ENCODE results near the gene PRKCD.
A peak's percentile ranks its signal among the peaks of the same experiment; 100 is the strongest.

Gene PRKCD

DNA sequence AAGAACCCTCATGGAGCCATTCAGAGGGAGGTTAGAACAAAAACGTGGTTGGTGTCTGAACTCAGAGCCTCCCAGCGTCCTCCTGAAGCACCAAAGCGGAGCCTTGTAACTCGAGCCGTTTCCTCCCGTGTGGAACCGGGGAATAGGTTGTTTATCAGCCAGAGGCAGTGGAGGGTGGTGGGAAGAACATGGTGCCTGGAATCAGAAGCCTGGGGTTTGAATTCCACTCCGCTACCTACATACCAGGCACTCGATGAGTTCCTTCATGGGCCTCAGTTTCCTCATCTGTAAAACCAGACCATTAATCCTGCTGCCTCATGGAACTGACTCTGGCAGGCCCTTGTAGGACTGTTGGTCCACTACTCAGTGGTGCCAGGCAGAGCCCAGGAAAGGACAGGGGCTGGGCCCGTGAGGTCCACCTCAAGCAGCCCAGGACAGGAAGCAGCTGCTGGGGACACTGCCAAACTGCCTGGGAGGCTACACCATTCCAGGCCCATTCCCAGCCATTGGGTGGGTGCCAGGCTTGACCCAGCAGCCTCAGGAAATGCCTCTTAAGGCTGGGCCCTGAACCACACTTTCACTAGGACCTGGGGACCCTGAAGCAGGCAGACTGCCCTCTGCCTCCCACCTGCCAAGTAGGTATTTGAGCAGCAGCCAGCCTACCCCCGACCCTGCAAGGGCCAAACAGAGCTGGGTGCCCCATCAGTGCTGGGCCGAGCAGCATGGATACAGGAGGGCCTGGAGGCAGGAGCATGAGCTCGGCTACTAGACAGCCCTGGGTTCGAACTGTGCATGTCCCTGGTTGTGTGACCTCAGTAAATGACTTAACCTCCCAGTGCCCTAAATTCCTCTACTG, 33.4 kb downstream of the PRKCD start:
- no peak for DNase-seq (ENCODE audit: low read depth)
- TF ChIP-seq, protein P1, sequence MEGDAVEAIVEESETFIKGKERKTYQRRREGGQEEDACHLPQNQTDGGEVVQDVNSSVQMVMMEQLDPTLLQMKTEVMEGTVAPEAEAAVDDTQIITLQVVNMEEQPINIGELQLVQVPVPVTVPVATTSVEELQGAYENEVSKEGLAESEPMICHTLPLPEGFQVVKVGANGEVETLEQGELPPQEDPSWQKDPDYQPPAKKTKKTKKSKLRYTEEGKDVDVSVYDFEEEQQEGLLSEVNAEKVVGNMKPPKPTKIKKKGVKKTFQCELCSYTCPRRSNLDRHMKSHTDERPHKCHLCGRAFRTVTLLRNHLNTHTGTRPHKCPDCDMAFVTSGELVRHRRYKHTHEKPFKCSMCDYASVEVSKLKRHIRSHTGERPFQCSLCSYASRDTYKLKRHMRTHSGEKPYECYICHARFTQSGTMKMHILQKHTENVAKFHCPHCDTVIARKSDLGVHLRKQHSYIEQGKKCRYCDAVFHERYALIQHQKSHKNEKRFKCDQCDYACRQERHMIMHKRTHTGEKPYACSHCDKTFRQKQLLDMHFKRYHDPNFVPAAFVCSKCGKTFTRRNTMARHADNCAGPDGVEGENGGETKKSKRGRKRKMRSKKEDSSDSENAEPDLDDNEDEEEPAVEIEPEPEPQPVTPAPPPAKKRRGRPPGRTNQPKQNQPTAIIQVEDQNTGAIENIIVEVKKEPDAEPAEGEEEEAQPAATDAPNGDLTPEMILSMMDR (IDR thresholded peaks at IDR 0.05; ENCODE audit: low read depth, low read length) = no peak
- TF ChIP-seq POLR2A (IDR thresholded peaks at IDR 0.05; ENCODE audit: extremely low read depth, insufficient read length) (no peak), MYC (IDR thresholded peaks at IDR 0.05; ENCODE audit: low read depth, low read length) (no peak)
- TF ChIP-seq, protein P2, sequence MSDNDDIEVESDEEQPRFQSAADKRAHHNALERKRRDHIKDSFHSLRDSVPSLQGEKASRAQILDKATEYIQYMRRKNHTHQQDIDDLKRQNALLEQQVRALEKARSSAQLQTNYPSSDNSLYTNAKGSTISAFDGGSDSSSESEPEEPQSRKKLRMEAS (IDR thresholded peaks at IDR 0.05; ENCODE audit: low read depth, low read length) = no peak
- H3K4me3 ChIP-seq (ENCODE audit: low read depth, low read length) = no peak overlapping the region

DNA sequence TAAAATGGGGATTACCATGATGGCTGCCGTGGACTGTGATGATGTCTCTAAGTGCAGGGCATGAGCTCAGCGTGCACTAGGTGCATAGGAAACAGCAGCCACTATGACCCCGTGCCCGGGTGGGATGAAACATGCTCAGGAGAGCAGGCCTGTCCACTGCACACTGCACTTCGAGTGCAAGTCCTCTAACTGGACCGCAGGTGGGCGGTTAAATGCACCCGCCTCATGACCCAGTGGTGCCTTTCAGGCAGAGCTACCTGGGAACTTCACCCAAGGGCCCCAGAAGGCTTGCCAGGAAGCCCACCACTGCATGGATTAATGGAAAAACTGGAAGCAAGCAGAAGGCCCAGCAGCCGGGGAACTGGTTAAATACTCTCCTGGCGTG, 34.0 kb downstream of the PRKCD start:
- TF ChIP-seq, protein P2 (IDR thresholded peaks at IDR 0.05; ENCODE audit: low read depth, low read length) = no peak
- TF ChIP-seq MYC (IDR thresholded peaks at IDR 0.05; ENCODE audit: low read depth, low read length) (no peak), POLR2A (IDR thresholded peaks at IDR 0.05; ENCODE audit: extremely low read depth, insufficient read length) (no peak)
- TF ChIP-seq, protein P1 (IDR thresholded peaks at IDR 0.05; ENCODE audit: low read depth, low read length) = no peak
- H3K4me3 ChIP-seq (ENCODE audit: low read depth, low read length) = no peak overlapping the region
- no peak for DNase-seq (ENCODE audit: low read depth)

DNA sequence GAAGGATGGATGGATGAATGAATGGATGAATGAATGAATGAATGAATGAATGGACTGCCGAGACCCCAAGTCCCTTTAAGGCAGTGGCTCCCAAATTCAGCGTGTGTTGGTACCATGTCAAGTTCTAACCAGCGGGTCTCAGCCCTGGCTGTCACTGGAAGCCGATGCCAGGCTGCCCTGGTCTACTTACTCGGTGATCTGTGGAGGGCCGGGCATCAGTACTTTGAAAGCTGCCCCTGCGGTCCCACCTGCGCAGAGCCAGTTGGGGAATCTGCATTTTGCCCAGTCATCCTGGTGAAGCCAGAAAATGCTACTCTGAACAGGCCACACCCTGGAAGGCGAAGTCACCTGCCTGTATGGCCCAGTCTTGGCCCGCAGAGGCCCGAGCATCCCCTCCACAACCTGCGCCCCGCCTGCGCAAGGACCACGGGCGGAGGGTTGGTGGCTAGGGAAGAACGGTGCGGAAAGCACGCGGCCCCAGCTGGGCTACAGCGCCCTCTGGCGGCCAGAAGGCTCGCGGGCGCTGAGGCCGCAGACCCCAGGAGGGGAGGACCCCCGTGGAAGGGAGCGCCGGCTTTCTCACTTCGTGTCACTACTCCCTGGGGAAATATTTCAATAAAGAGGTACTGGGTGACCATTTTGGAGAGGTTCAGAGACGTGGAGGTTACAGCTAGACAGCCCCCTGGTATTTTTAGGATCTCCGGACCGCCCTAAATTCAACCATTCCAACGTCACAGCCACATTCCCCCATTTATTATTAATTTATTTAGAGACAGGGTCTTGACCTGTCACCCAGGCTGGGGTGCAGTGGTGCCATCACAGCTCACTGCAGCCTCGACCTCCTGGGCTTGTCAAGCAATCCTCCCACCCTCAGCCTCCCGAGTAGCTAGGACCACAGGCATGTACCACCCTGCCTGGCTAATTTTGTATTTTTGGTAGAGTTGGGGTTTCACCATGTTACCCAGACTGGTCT, 34.9 kb downstream of the PRKCD start:
- TF ChIP-seq, protein P2 (IDR thresholded peaks at IDR 0.05; ENCODE audit: low read depth, low read length) = peak; percentile 78
- peak; percentile 86 for TF ChIP-seq MYC (IDR thresholded peaks at IDR 0.05; ENCODE audit: low read depth, low read length)
- no peak for TF ChIP-seq POLR2A (IDR thresholded peaks at IDR 0.05; ENCODE audit: extremely low read depth, insufficient read length)
- TF ChIP-seq, protein P1 (IDR thresholded peaks at IDR 0.05; ENCODE audit: low read depth, low read length) = peak; percentile 96
- no peak overlapping the region for H3K4me3 ChIP-seq (ENCODE audit: low read depth, low read length)
- peak; percentile 76 for DNase-seq (ENCODE audit: low read depth)

DNA sequence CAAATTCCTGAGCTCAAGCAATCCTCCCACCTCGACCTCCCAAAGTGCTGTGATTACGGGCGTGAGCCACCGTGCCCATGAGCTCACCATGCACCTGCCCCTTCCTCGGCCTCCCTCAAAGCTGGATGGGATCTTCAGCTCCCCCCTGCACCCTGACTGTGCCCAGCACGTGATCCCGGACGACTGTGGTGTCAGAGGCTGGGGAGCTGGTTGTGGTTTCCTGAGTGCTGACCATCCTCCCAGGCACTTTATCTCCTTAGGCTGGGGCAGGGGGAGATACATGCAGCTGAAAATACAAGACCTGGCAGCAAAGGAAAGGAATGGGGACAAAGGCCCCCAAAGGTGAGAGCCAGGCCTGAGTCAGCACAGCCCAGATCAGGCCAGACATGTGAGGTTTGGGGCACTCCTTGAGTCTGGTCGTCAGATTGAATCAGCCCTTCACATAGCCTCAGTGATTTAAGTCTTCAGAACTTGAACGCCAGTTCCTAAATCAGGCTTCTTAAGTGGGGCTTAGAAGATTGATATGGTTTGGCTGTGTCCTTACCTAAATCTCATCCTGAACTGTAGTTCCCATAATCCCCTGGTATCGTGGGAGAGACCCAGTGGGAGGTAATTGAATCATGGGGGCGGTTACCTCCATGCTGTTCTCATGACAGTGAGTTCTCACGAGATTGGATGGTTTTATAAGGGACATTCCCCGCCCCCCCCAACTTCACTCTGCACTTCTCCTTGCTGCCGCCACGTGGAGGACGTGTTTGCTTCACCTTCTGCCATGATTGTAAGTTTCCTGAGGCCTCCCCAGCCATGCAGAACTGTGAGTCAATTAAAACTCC, 35.8 kb downstream of the PRKCD start:
- peak; percentile 83 for DNase-seq (ENCODE audit: low read depth)
- H3K4me3 ChIP-seq (ENCODE audit: low read depth, low read length) = no peak overlapping the region
- TF ChIP-seq MYC (IDR thresholded peaks at IDR 0.05; ENCODE audit: low read depth, low read length) = peak; percentile 64
- TF ChIP-seq, protein P1 (IDR thresholded peaks at IDR 0.05; ENCODE audit: low read depth, low read length) = no peak
- TF ChIP-seq, protein P2 (IDR thresholded peaks at IDR 0.05; ENCODE audit: low read depth, low read length) = peak; percentile 70
- no peak for TF ChIP-seq POLR2A (IDR thresholded peaks at IDR 0.05; ENCODE audit: extremely low read depth, insufficient read length)

Measured in NB4 (cell line).